PC-9 (cell line): ENCODE data around the gene AFAP1.

Source experiments
- CTCF ChIP-seq: fragments of 200-600 bp; sonication (generic); conservative IDR thresholded peaks from 2 replicates; pipeline ENCODE4 v1.6.1; 2017; ENCODE audit warnings: mixed run types, antibody characterized with exemption, mild to moderate bottlenecking, moderate library complexity
- EZH2 ChIP-seq: fragments of 200-600 bp; sonication (generic); IDR thresholded peaks from 2 replicates; pipeline ENCODE4 v1.8.0; 2017; ENCODE audit warnings: antibody characterized with exemption, low read depth

- no peak for TF ChIP-seq CTCF
- TF ChIP-seq EZH2: no peak
Observed at GRCh38 chr4:7764466-7764865, 175.2 kb downstream of the AFAP1 start.
